ENCODE results near the gene LY6G5B. TPM values are rescaled to one million over a fixed set of nuclear protein-coding genes. Genes with fewer than 3 reads are reported as not detected.

Gene LY6G5B
- total and polyA plus RNA-seq, 2 experiments from 2014 or later: 5.9 to 7.5 TPM

- Histone ChIP-seq H3K9me2 (ENCODE audit: insufficient read depth) (no peaks in the 10 kb centered on the region), H3K9ac (no peak overlapping the region), H3K4me3 (no peak overlapping the region), H3K27ac (no peak overlapping the region), H3K36me3 (ENCODE audit: low read depth) (no peaks in the 10 kb centered on the region), H3K79me2 (ENCODE audit: insufficient read depth) (no peaks in the 10 kb centered on the region), H3K4me1 (ENCODE audit: insufficient read depth) (no peaks in the 10 kb centered on the region), H3K4me2 (ENCODE audit: unreplicated experiment) (no peak overlapping the region), H3K27me3 (replicated peaks; ENCODE audit: insufficient read depth) (no peaks in the 10 kb centered on the region), H4K20me1 (ENCODE audit: insufficient read depth) (no peaks in the 10 kb centered on the region), H2AFZ (no peak overlapping the region), H3K9me3 (ENCODE audit: low read depth) (no peaks in the 10 kb centered on the region), H3F3A (ENCODE audit: insufficient read depth) (no peaks in the 10 kb centered on the region)
- DNase-seq: no peak
- in situ Hi-C loops (cut with MboI): no loop called here
- TF ChIP-seq EZH2phosphoT487 (IDR thresholded peaks at IDR 0.05; ENCODE audit: insufficient read depth, low read depth): no peak
- no peak for TF ChIP-seq EZH2 (IDR thresholded peaks at IDR 0.05; ENCODE audit: insufficient read depth, poor library complexity, severe bottlenecking)
- WGBS, 2 experiments (ENCODE audit: low coverage in 1 of 2, low lambda C conversion rate in 2 of 2, missing lambda C conversion rate in 2 of 2): 44 to 50% methylated on average over 5 of the region's 5 CpGs
Measured at GRCh38 chr6:31713991-31714684, 44.4 kb downstream of the LY6G5B start.

GRCh38 chr6:31715022-31715958, 45.5 kb downstream of the LY6G5B start, which contains the start of gene LY6G6D:
LY6G6D (plus strand) TSS chr6:31715348; CDS start chr6:31715356, 8 bp downstream.
- Histone ChIP-seq H3K9ac (no peak within 1 kb of the TSS), H3K27ac (no peak within 1 kb of the TSS), H4K20me1 (ENCODE audit: insufficient read depth) (no peaks in the 10 kb centered on the region), H3F3A (ENCODE audit: insufficient read depth) (no peaks in the 10 kb centered on the region), H2AFZ (no peak within 1 kb of the TSS), H3K9me3 (ENCODE audit: low read depth) (no peaks in the 10 kb centered on the region), H3K9me2 (ENCODE audit: insufficient read depth) (no peaks in the 10 kb centered on the region), H3K27me3 (replicated peaks; ENCODE audit: insufficient read depth) (no peaks in the 10 kb centered on the region), H3K4me1 (ENCODE audit: insufficient read depth) (no peaks in the 10 kb centered on the region), H3K79me2 (ENCODE audit: insufficient read depth) (no peaks in the 10 kb centered on the region), H3K4me2 (ENCODE audit: unreplicated experiment) (no peak within 1 kb of the TSS), H3K4me3 (no peak within 1 kb of the TSS), H3K36me3 (ENCODE audit: low read depth) (no peaks in the 10 kb centered on the region)
- in situ Hi-C loops (cut with MboI): no loop called here
- TF ChIP-seq EZH2 (IDR thresholded peaks at IDR 0.05; ENCODE audit: insufficient read depth, poor library complexity, severe bottlenecking): no peak
- TF ChIP-seq EZH2phosphoT487 (IDR thresholded peaks at IDR 0.05; ENCODE audit: insufficient read depth, low read depth): no peak
- 59 to 60% methylated on average over 12 to 16 of the region's 16 CpGs for WGBS, 2 experiments (ENCODE audit: low coverage in 1 of 2, low lambda C conversion rate in 2 of 2, missing lambda C conversion rate in 2 of 2)
- no peak for DNase-seq

- no peaks in the 10 kb centered on the region for H3K9me3 ChIP-seq (ENCODE audit: low read depth)
- no peak for DNase-seq
- H3F3A ChIP-seq (ENCODE audit: insufficient read depth): no peaks in the 10 kb centered on the region
- H3K4me2 ChIP-seq (ENCODE audit: unreplicated experiment): no peak overlapping the region
- H2AFZ ChIP-seq: no peak overlapping the region
- 59 to 61% methylated on average over 10 of the region's 10 CpGs for WGBS, 2 experiments (ENCODE audit: low coverage in 1 of 2, low lambda C conversion rate in 2 of 2, missing lambda C conversion rate in 2 of 2)
- H4K20me1 ChIP-seq (ENCODE audit: insufficient read depth): no peaks in the 10 kb centered on the region
- H3K36me3 ChIP-seq (ENCODE audit: low read depth): no peaks in the 10 kb centered on the region
- no peak for TF ChIP-seq EZH2 (IDR thresholded peaks at IDR 0.05; ENCODE audit: insufficient read depth, poor library complexity, severe bottlenecking)
- TF ChIP-seq EZH2phosphoT487 (IDR thresholded peaks at IDR 0.05; ENCODE audit: insufficient read depth, low read depth): no peak
- H3K9ac ChIP-seq: no peak overlapping the region
- no peaks in the 10 kb centered on the region for H3K27me3 ChIP-seq (replicated peaks; ENCODE audit: insufficient read depth)
- H3K79me2 ChIP-seq (ENCODE audit: insufficient read depth): no peaks in the 10 kb centered on the region
- in situ Hi-C loops (cut with MboI): no loop called here
- no peaks in the 10 kb centered on the region for H3K4me1 ChIP-seq (ENCODE audit: insufficient read depth)
- H3K27ac ChIP-seq: no peak overlapping the region
- H3K4me3 ChIP-seq: no peak overlapping the region
- H3K9me2 ChIP-seq (ENCODE audit: insufficient read depth): no peaks in the 10 kb centered on the region
Measured at GRCh38 chr6:31717499-31718222, 47.9 kb downstream of the LY6G5B start.

- DNase-seq: no peak
- Histone ChIP-seq H3K9me3 (ENCODE audit: low read depth) (no peaks in the 10 kb centered on the region), H2AFZ (no peak overlapping the region), H3K79me2 (ENCODE audit: insufficient read depth) (no peaks in the 10 kb centered on the region), H3K4me1 (ENCODE audit: insufficient read depth) (no peaks in the 10 kb centered on the region), H3K27ac (no peak overlapping the region), H3K36me3 (ENCODE audit: low read depth) (no peaks in the 10 kb centered on the region), H4K20me1 (ENCODE audit: insufficient read depth) (no peaks in the 10 kb centered on the region), H3K27me3 (replicated peaks; ENCODE audit: insufficient read depth) (no peaks in the 10 kb centered on the region), H3K4me3 (no peak overlapping the region), H3F3A (ENCODE audit: insufficient read depth) (no peaks in the 10 kb centered on the region), H3K4me2 (ENCODE audit: unreplicated experiment) (no peak overlapping the region), H3K9me2 (ENCODE audit: insufficient read depth) (no peaks in the 10 kb centered on the region), H3K9ac (no peak overlapping the region)
- in situ Hi-C loops (cut with MboI): no loop called here
- WGBS, 2 experiments (ENCODE audit: low coverage in 1 of 2, low lambda C conversion rate in 2 of 2, missing lambda C conversion rate in 2 of 2): 21 to 50% methylated on average over 1 of the region's 1 CpG
- TF ChIP-seq EZH2 (IDR thresholded peaks at IDR 0.05; ENCODE audit: insufficient read depth, poor library complexity, severe bottlenecking) (no peak), EZH2phosphoT487 (IDR thresholded peaks at IDR 0.05; ENCODE audit: insufficient read depth, low read depth) (no peak)
Measured at GRCh38 chr6:31718265-31718664, 48.5 kb downstream of the LY6G5B start.
